K562 (cell line): ENCODE measurements around the gene HOXA1. TPM values are rescaled to one million over a fixed set of nuclear protein-coding genes. Genes with fewer than 3 reads are reported as not detected.

Experiments
- ATAC-seq: fragments of 200-7000 bp; cut with Tn5 transposase; 3 replicates; pipeline ENCODE4 v1.9.1; 2020; ENCODE audit warnings: moderate library complexity
- BruUV-seq: library from RNA; stranded (reverse); fragments of 400-500 nt; replicated peaks from 2 replicates; lab custom pipeline; 2021; lab: Mats Ljungman, UMichigan
- CTCF ChIA-PET: fragments of 300-600 bp; formaldehyde crosslinking; extraction: SDS; loops from one replicate; lab custom pipeline; 2021; ENCODE audit warnings: low intra/inter-chr PET ratio; lab: Yijun Ruan, JAX
- POLR2A ChIA-PET: fragments of 300-600, 350-650 bp; sonication (Branson Sonifier 250); formaldehyde crosslinking; extraction: SDS; loops from one replicate; lab custom pipeline; 2021; ENCODE audit warnings: antibody characterized with exemption, inconsistent platforms; lab: Yijun Ruan, JAX
- DNase-seq, 4 experiments: peaks; one replicate each; pipeline versions ENCODE4 v3.0.0 to v3.0.0-alpha.2; 2011 to 2018; ENCODE audit warnings: low spot score in 3 of 4, mixed read lengths in 3 of 4; ENCODE audit errors: extremely low read depth in 1 of 4
- FAIRE-seq: peaks from 2 replicates; lab custom pipeline; 2011; peaks lifted over from hg19 to GRCh38; lab: Jason Lieb, UNC
- H2AFZ ChIP-seq: 2 replicates; pipeline ENCODE4 v1.6.0; 2011; ENCODE audit warnings: low read depth, low read length, control low read depth, inconsistent platforms
- H3K27ac ChIP-seq: fragments of 200-600 bp; 3 replicates; pipeline ENCODE4 v1.8.0; 2011; ENCODE audit warnings: low read depth, mild to moderate bottlenecking, control low read depth, inconsistent platforms, low read length, moderate library complexity, mixed read lengths; ENCODE audit errors: extremely low read depth
- H3K27me3 ChIP-seq, 2 experiments: fragments of 300-600 bp in 1 of 2; 2 replicates in 1 of 2; 3 replicates in 1 of 2; pipeline versions ENCODE4 v1.6.0 to v1.8.0; 2011; ENCODE audit warnings: inconsistent platforms in 2 of 2, low read length in 2 of 2, mild to moderate bottlenecking in 1 of 2, mixed read lengths in 1 of 2, moderate library complexity in 1 of 2; ENCODE audit not compliant: control insufficient read depth in 2 of 2, insufficient read depth in 2 of 2
- H3K36me3 ChIP-seq: fragments of 300-600 bp; 3 replicates; pipeline ENCODE4 v1.8.0; 2011; ENCODE audit warnings: mild to moderate bottlenecking, low read length, inconsistent platforms; ENCODE audit not compliant: control insufficient read depth, insufficient read depth
- H3K4me1 ChIP-seq, 2 experiments: fragments of 200-600 bp in 1 of 2; replicated peaks in 1 of 2; 2 replicates in 1 of 2; 3 replicates in 1 of 2; pipeline versions ENCODE4 v1.5.1 to v1.8.0; 2011; ENCODE audit warnings: inconsistent platforms in 2 of 2, low read length in 2 of 2, mild to moderate bottlenecking in 1 of 2, mixed read lengths in 1 of 2, moderate library complexity in 1 of 2; ENCODE audit not compliant: control insufficient read depth in 2 of 2, insufficient read depth in 2 of 2
- H3K4me2 ChIP-seq: 2 replicates; pipeline ENCODE4 v1.6.1; 2011; ENCODE audit warnings: low read length, control low read depth, inconsistent platforms, mixed read lengths; ENCODE audit not compliant: insufficient read depth
- H3K4me3 ChIP-seq: fragments of 200-600 bp; sonication (generic), shearing (Covaris generic); 2 replicates; pipeline ENCODE4 v1.5.1; 2016; ENCODE audit warnings: control low read depth, inconsistent platforms
- H3K79me2 ChIP-seq: fragments of 200-600 bp; 3 replicates; pipeline ENCODE4 v1.8.0; 2011; ENCODE audit warnings: low read length, inconsistent platforms; ENCODE audit not compliant: control insufficient read depth, insufficient read depth
- H3K9ac ChIP-seq, 2 experiments: 2 replicates each; pipeline versions ENCODE4 v1.6.0 to v1.6.1; 2011; ENCODE audit warnings: low read depth in 2 of 2, low read length in 2 of 2, control low read depth in 1 of 2, inconsistent platforms in 1 of 2, mild to moderate bottlenecking in 1 of 2, mixed read lengths in 1 of 2; ENCODE audit not compliant: insufficient read depth in 1 of 2
- H3K9me1 ChIP-seq: one replicate; pipeline ENCODE4 v1.6.0; 2011; ENCODE audit warnings: inconsistent platforms, mild to moderate bottlenecking, low read length, moderate library complexity; ENCODE audit not compliant: control insufficient read depth, insufficient read depth
- H3K9me3 ChIP-seq: replicated peaks from 2 replicates; pipeline ENCODE4 v1.5.1; 2011; ENCODE audit warnings: low read depth, low read length, inconsistent platforms; ENCODE audit not compliant: control insufficient read depth, insufficient read depth
- H4K20me1 ChIP-seq: replicated peaks from 2 replicates; pipeline ENCODE4 v1.6.1; 2011; ENCODE audit warnings: low read length, inconsistent platforms, mixed read lengths; ENCODE audit not compliant: control insufficient read depth, insufficient read depth
- ADNP ChIP-seq: fragments of 200-800 bp; sonication (Bioruptor generic); IDR thresholded peaks from 2 replicates; pipeline ENCODE4 v1.6.1; 2016; ENCODE audit warnings: missing genetic modification characterization, missing compliant biosample characterization
- BCL6 ChIP-seq: fragments of 250-450 bp; sonication (Bioruptor Pico); IDR thresholded peaks from 2 replicates; pipeline ENCODE4 v1.4.0; 2020
- COPS2 ChIP-seq: fragments of 450-650 bp; conservative IDR thresholded peaks from 2 replicates; pipeline ENCODE4 v1.6.1; 2016; ENCODE audit warnings: mild to moderate bottlenecking, moderate library complexity
- DMBX1 ChIP-seq: fragments of 250-450 bp; sonication (Bioruptor Pico); IDR thresholded peaks from 2 replicates; pipeline ENCODE4 v1.8.0; 2022; ENCODE audit warnings: inconsistent platforms, mild to moderate bottlenecking, moderate library complexity, borderline replicate concordance
- HMG20B ChIP-seq: fragments of 250-450 bp; sonication (Bioruptor Pico); IDR thresholded peaks from 2 replicates; pipeline ENCODE4 v1.5.0; 2021; ENCODE audit warnings: mild to moderate bottlenecking
- MCM2 ChIP-seq: fragments of 450-650 bp; IDR thresholded peaks from 2 replicates; pipeline ENCODE4 v1.6.1; 2017; ENCODE audit warnings: low read depth, mild to moderate bottlenecking
- NONO ChIP-seq, 2 experiments: fragments of 200-400 bp in 1 of 2; fragments of 450-650 bp in 1 of 2; formaldehyde crosslinking in 1 of 2; IDR thresholded peaks; 2 replicates each; pipeline ENCODE4 v1.6.1; 2017; ENCODE audit warnings: low read depth in 2 of 2, mild to moderate bottlenecking in 2 of 2, moderate library complexity in 2 of 2, low read length in 1 of 2
- PCBP1 ChIP-seq: fragments of 200-400 bp; formaldehyde crosslinking; IDR thresholded peaks from 2 replicates; pipeline ENCODE4 v1.6.1; 2018; ENCODE audit warnings: mild to moderate bottlenecking, low read depth, low read length; ENCODE audit not compliant: poor library complexity, severe bottlenecking
- RAD51 ChIP-seq: fragments of 450-650 bp; IDR thresholded peaks from 2 replicates; pipeline ENCODE4 v1.7.1; 2016; ENCODE audit warnings: low read depth, mild to moderate bottlenecking, borderline replicate concordance
- SMARCA4 ChIP-seq: fragments of 450-650 bp; IDR thresholded peaks from 2 replicates; pipeline ENCODE4 v1.6.1; 2016
- TCF7L2 ChIP-seq: fragments of 150-350 bp; IDR thresholded peaks from 2 replicates; pipeline ENCODE4 v1.6.1; 2016; ENCODE audit warnings: low read depth, mild to moderate bottlenecking, low read length, moderate library complexity
- ZNF121 ChIP-seq: sonication (generic); formaldehyde crosslinking; conservative IDR thresholded peaks from 2 replicates; pipeline ENCODE4 v1.8.0; 2022; ENCODE audit warnings: missing genetic modification reagents
- WGBS: fragments of 100-300 bp; shearing (Covaris generic); methylation state at CpG from one replicate; pipeline ENCODE4 v1.1.6; 2016; ENCODE audit warnings: low coverage, mixed read lengths; ENCODE audit not compliant: insufficient coverage; ENCODE audit errors: missing lambda C conversion rate; 5-methylcytosine and 5-hydroxymethylcytosine counted together
- in situ Hi-C: fragments of 300-500 bp; cut with MboI; formaldehyde crosslinking; loops from 4 replicates; pipeline ENCODE4 v1.15.0; 2018; ENCODE audit warnings: inconsistent platforms, mixed read lengths
- intact Hi-C: fragments of 100-400 bp; cut with micrococcal nuclease; formaldehyde crosslinking; loops from 2 replicates; pipeline ENCODE4 v1.14.2; 2022
- polyA plus RNA-seq, 8 experiments: library from polyadenylated mRNA; depleted of rRNA in 4 of 8; stranded (reverse) in 5 of 8; unstranded in 3 of 8; fragments of >200 nt; fragmentation: Nextera tagmentation in 2 of 8; fragmentation: Illumina TruSeq in 1 of 8; extraction: Ambion mirVana in 2 of 8; extraction: Trizol in 1 of 8; gene quantifications; 2 replicates each; pipeline versions ENCODE4 v1.2.1 to v1.2.3, GENCODE V29; 2011 to 2014; ENCODE audit warnings: inconsistent platforms in 1 of 8, missing spikeins in 1 of 8
- total RNA-seq, 7 experiments: library from RNA; depleted of rRNA in 6 of 7; stranded (reverse); fragments of >200 nt in 6 of 7; fragmentation: Illumina TruSeq in 2 of 7; extraction: Trizol in 2 of 7; gene quantifications; 2 replicates each; pipeline versions ENCODE4 v1.2.1 to v1.2.3, GENCODE V29; 2011 to 2021; ENCODE audit warnings: low replicate concordance in 1 of 7
- TF ChIP-seq, protein P1 (sequence below): fragments of 150-350 bp; IDR thresholded peaks from 2 replicates; pipeline ENCODE4 v1.6.1; 2014; ENCODE audit warnings: low read depth, mild to moderate bottlenecking, low read length, borderline replicate concordance
- TF ChIP-seq, protein P2 (sequence below): fragments of 250-450 bp; sonication (Bioruptor Pico); IDR thresholded peaks from 2 replicates; pipeline ENCODE4 v1.4.0; 2020; ENCODE audit warnings: mild to moderate bottlenecking
- TF ChIP-seq, protein P3 (sequence below): sonication (generic); formaldehyde crosslinking; IDR thresholded peaks from 2 replicates; pipeline ENCODE4 v1.5.0; 2020; ENCODE audit warnings: missing genetic modification reagents

Gene HOXA1
- total and polyA plus RNA-seq, 9 of the 15 experiments (the other 6 are each of a cell fraction or from before 2014, with no cell fraction given), result 0.03 to 0.63 (median 0.09) TPM; not detected in 4

DNA sequence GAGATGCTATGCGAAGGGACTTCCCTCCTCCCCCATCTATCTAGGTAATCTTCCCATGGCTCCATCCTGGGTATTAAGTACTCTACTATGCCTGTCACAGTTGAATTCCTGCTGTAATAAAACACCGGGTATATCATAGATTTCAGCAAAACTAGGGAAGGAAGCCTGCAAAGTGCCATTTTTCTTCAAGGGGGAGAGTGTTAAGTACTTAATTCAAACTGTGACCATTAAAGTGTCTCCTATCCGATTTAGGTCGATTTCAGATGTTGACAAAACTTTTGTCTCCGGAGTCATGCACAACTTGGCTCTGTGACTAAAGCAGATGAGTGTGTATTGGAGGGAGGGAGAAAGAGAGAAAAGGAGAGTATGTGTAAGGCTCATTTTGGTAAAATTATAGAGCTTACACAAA is 30.2 kb upstream of the HOXA1 start (continued):
- TF ChIP-seq, protein P1, sequence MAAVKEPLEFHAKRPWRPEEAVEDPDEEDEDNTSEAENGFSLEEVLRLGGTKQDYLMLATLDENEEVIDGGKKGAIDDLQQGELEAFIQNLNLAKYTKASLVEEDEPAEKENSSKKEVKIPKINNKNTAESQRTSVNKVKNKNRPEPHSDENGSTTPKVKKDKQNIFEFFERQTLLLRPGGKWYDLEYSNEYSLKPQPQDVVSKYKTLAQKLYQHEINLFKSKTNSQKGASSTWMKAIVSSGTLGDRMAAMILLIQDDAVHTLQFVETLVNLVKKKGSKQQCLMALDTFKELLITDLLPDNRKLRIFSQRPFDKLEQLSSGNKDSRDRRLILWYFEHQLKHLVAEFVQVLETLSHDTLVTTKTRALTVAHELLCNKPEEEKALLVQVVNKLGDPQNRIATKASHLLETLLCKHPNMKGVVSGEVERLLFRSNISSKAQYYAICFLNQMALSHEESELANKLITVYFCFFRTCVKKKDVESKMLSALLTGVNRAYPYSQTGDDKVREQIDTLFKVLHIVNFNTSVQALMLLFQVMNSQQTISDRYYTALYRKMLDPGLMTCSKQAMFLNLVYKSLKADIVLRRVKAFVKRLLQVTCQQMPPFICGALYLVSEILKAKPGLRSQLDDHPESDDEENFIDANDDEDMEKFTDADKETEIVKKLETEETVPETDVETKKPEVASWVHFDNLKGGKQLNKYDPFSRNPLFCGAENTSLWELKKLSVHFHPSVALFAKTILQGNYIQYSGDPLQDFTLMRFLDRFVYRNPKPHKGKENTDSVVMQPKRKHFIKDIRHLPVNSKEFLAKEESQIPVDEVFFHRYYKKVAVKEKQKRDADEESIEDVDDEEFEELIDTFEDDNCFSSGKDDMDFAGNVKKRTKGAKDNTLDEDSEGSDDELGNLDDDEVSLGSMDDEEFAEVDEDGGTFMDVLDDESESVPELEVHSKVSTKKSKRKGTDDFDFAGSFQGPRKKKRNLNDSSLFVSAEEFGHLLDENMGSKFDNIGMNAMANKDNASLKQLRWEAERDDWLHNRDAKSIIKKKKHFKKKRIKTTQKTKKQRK, result no peak
- TF ChIP-seq, protein P2, sequence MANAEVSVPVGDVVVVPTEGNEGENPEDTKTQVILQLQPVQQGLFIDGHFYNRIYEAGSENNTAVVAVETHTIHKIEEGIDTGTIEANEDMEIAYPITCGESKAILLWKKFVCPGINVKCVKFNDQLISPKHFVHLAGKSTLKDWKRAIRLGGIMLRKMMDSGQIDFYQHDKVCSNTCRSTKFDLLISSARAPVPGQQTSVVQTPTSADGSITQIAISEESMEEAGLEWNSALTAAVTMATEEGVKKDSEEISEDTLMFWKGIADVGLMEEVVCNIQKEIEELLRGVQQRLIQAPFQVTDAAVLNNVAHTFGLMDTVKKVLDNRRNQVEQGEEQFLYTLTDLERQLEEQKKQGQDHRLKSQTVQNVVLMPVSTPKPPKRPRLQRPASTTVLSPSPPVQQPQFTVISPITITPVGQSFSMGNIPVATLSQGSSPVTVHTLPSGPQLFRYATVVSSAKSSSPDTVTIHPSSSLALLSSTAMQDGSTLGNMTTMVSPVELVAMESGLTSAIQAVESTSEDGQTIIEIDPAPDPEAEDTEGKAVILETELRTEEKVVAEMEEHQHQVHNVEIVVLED (CRISPR knock-in tag), result no peak

DNA sequence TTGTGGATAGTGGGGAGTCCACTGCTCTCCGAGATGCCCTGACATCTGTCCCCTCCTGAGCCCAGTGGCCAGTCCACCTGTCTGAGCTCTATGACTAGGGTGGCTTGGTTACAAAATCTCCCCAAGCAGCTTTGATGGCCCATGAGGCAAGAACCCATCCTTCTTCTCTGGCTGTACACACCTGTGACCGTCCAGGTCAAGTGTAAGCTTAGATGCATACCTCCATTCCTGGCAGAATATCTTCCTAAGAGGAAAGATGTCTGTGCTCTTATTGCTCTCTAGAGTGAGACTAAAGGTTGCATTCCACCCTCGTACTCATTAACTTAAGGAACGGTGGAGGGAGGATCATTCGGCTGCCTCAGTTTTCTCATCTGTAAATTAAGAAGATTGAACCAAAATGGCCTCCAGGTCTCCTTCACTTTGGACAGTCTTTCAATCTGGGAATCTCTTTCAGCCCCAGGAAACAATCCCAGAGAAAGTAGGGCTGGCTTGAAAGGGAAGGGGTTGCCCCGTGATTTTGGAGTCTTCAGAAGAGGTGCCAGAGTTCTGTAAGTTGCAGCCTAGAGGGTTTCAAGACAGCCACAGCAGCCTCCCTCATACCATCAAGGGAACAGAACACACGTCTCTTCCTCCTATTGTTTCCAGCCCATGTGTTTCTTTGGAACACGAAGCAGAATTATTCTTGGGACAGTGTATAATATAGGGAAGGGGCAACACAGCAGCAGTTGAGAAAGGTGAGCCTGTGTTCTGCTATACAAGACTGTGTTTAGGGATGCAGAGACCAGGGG is 29.3 kb upstream of the HOXA1 start:
- DNase-seq, result no peak
- Histone ChIP-seq H3K9ac (no peak overlapping the region), H3K4me3 (no peak overlapping the region), H3K9me3 (no peaks in the 10 kb centered on the region), H2AFZ (no peak overlapping the region), H3K4me1 (no peaks in the 10 kb centered on the region), H3K36me3 (no peaks in the 10 kb centered on the region), H3K27me3 (peaks cover 24 to 61% of the 10 kb centered on the region in 2 experiments; a peak in 4 of 5 replicates), H4K20me1 (no peaks in the 10 kb centered on the region; the same call in none of the 2 replicates), H3K27ac (no peak overlapping the region), H3K4me2 (no peak overlapping the region), H3K79me2 (no peaks in the 10 kb centered on the region), H3K9me1 (no peaks in the 10 kb centered on the region)
- ChIA-PET CTCF (no interaction called here), POLR2A (no interaction called here)
- intact Hi-C loops (no loop called here), in situ Hi-C loops (loop anchor here (5.0 kb wide), 1 partner anchor 48 kb away; no protein-coding TSS in a partner anchor)
- BruUV-seq, result no TSS peak
- ATAC-seq, result no peak
- 2% methylated on average over 8 of the region's 8 CpGs for WGBS
- no peak for FAIRE-seq
- no peak for TF ChIP-seq BCL6 (CRISPR knock-in tag)
- no peak for TF ChIP-seq HMG20B
- no peak for TF ChIP-seq MCM2
- TF ChIP-seq NONO (IDR thresholded peaks at IDR 0.05; ENCODE audit: low read depth in 2 of 2, low read length in 1 of 2), result no peak
- TF ChIP-seq PCBP1, result no peak
- TF ChIP-seq, protein P3, sequence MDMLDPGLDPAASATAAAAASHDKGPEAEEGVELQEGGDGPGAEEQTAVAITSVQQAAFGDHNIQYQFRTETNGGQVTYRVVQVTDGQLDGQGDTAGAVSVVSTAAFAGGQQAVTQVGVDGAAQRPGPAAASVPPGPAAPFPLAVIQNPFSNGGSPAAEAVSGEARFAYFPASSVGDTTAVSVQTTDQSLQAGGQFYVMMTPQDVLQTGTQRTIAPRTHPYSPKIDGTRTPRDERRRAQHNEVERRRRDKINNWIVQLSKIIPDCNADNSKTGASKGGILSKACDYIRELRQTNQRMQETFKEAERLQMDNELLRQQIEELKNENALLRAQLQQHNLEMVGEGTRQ, result no peak
- no peak for TF ChIP-seq TCF7L2
- no peak for TF ChIP-seq RAD51
- no peak for TF ChIP-seq SMARCA4
- TF ChIP-seq DMBX1, result no peak
- no peak for TF ChIP-seq ADNP
- TF ChIP-seq COPS2, result no peak
- TF ChIP-seq ZNF121 (CRISPR knock-in tag), result no peak
